Testis (tissue), 3 donors: ENCODE results near the gene RASAL2. TPM values are rescaled to one million over a fixed set of nuclear protein-coding genes. Genes with fewer than 3 reads are reported as not detected.

Source experiments
- DNase-seq: peaks from one replicate; pipeline ENCODE4 v3.0.0-alpha.2; 2019
- H3K27ac ChIP-seq, 2 donors: fragments of 200-600 bp; sonication (generic); one replicate each; pipeline ENCODE4 v1.5.1; 2019
- H3K27me3 ChIP-seq: fragments of 200-600 bp; sonication (generic); one replicate; pipeline ENCODE4 v1.5.1; 2019
- H3K36me3 ChIP-seq: fragments of 200-600 bp; sonication (generic); one replicate; pipeline ENCODE4 v1.5.1; 2017; ENCODE audit warnings: low read depth; ENCODE audit errors: missing control alignments
- H3K4me1 ChIP-seq: fragments of 200-600 bp; sonication (generic); one replicate; pipeline ENCODE4 v1.5.1; 2019
- H3K4me3 ChIP-seq, 2 donors: fragments of 200-600 bp; sonication (generic); one replicate each; pipeline ENCODE4 v1.5.1; 2017 to 2019
- H3K9me3 ChIP-seq: fragments of 200-600 bp; sonication (generic); one replicate; pipeline ENCODE4 v1.5.1; 2017
- POLR2A ChIP-seq: fragments of 450-650 bp; IDR thresholded peaks from one replicate; pipeline ENCODE4 v1.6.1; 2017; ENCODE audit warnings: antibody characterized with exemption, mild to moderate bottlenecking, moderate library complexity
- WGBS, 2 donors: methylation state at CpG; one replicate each; pipeline ENCODE4 v1.1.5; 2018; 5-methylcytosine and 5-hydroxymethylcytosine counted together
- intact Hi-C: fragments of 100-400 bp; cut with DNase I; formaldehyde crosslinking; loops from one replicate; pipeline ENCODE4 v1.15.1; 2023; ENCODE audit warnings: low total_unique reads
- polyA plus RNA-seq: library from polyadenylated mRNA; stranded (reverse); fragments of 350-450 nt; fragmentation: Illumina TruSeq; extraction: RNeasy Lipid Tissue Mini Kit (QIAGEN cat#74804); gene quantifications from one replicate; pipeline ENCODE4 v1.2.3, GENCODE V29; 2014; ENCODE audit warnings: low read depth, low replicate concordance; ENCODE audit not compliant: insufficient read depth
- total RNA-seq, 2 donors: library from RNA; depleted of rRNA; stranded (reverse); fragments of >200 nt; gene quantifications; one replicate each; pipeline ENCODE4 v1.2.3, GENCODE V29; 2016
- TF ChIP-seq, protein P1 (sequence below), 3 experiments: fragments of 450-650 bp in 2 of 3; fragments of 200-600 bp in 1 of 3; sonication (generic) in 1 of 3; IDR thresholded peaks; one replicate each; pipeline ENCODE4 v1.5.1; 2016 to 2019; ENCODE audit warnings: antibody characterized with exemption in 3 of 3, mild to moderate bottlenecking in 2 of 3, moderate library complexity in 1 of 3

Gene RASAL2
- total and polyA plus RNA-seq, 3 donors from 2014 or later, result 25.9 to 41.7 (median 39.6) TPM

DNA sequence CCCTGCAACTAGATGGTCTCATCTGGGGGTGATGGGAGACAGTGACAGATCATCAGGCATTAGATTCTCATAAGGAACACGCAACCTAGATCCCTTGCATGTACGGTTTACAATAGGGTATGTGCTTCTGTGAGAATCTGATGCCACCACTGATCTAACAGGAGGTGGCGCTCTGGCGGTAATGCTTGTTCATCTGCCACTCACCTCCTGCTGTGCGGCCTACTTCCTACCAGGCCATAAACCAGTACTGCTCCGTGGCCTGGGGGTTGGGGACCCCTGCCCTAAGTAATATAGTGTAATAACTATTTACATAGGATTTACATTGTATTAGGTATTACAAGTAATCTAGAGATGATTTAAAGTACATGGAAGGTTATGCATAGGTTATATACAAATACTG, 267.9 kb downstream of the RASAL2 start:
- intact Hi-C loops, result no loop called here
- H3K27me3 ChIP-seq, result no peaks in the 10 kb centered on the region
- no peaks in the 10 kb centered on the region for H3K9me3 ChIP-seq
- no peaks in the 10 kb centered on the region for H3K36me3 ChIP-seq
- 93 to 95% methylated on average over 6 of the region's 6 CpGs for WGBS, 2 donors
- H3K4me3 ChIP-seq, result no peak overlapping the region
- H3K27ac ChIP-seq, result no peak overlapping the region
- TF ChIP-seq, protein P1, sequence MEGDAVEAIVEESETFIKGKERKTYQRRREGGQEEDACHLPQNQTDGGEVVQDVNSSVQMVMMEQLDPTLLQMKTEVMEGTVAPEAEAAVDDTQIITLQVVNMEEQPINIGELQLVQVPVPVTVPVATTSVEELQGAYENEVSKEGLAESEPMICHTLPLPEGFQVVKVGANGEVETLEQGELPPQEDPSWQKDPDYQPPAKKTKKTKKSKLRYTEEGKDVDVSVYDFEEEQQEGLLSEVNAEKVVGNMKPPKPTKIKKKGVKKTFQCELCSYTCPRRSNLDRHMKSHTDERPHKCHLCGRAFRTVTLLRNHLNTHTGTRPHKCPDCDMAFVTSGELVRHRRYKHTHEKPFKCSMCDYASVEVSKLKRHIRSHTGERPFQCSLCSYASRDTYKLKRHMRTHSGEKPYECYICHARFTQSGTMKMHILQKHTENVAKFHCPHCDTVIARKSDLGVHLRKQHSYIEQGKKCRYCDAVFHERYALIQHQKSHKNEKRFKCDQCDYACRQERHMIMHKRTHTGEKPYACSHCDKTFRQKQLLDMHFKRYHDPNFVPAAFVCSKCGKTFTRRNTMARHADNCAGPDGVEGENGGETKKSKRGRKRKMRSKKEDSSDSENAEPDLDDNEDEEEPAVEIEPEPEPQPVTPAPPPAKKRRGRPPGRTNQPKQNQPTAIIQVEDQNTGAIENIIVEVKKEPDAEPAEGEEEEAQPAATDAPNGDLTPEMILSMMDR (IDR thresholded peaks at IDR 0.05), result no peak
- no peak for TF ChIP-seq POLR2A
- H3K4me1 ChIP-seq, result no peaks in the 10 kb centered on the region
- DNase-seq, result no peak

DNA sequence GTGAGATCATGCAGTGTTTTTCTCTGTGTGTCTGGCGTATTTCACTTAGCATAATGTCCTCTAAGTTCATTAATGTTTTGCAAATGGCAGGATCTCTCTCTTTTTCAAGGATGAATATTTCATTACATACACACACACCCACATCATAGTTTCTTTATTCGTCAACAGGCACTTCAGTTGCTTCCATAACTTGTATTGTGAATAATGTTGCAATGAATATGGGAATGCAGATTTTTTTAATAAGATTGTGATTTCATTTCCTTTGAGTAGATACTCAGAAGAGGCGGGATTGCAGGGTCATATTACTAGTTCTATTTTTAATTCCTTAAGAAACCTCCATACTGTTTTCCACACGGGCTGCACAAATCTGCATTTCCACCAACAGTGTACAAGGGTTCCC, 268.8 kb downstream of the RASAL2 start:
- Histone ChIP-seq H3K9me3 (no peaks in the 10 kb centered on the region), H3K4me1 (no peaks in the 10 kb centered on the region), H3K27me3 (no peaks in the 10 kb centered on the region), H3K4me3 (no peak overlapping the region), H3K27ac (no peak overlapping the region), H3K36me3 (no peaks in the 10 kb centered on the region)
- no peak for DNase-seq
- TF ChIP-seq, protein P1 (IDR thresholded peaks at IDR 0.05), result no peak
- no peak for TF ChIP-seq POLR2A
- intact Hi-C loops, result no loop called here
- WGBS, 2 donors, result 86 to 89% methylated on average over 4 of the region's 4 CpGs

DNA sequence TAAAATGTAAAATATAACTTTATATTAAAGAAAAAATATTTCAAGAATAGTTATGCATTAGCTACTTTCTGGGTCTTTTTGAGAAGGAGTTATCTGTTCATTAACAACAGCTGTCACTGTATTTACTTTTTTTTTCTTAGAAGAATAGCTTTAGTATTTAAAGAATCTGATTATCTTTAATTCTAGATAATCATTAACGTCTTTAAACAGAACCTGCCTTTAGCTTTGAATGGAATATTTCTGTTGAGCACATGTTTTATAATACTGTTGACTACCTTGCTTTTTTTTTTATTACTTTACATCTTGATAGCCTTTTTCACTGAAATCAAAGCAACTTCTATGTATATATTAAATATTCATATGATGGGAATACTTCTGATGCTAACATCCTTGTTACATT, 270.9 kb downstream of the RASAL2 start:
- no peak overlapping the region for H3K4me3 ChIP-seq
- no peak for DNase-seq
- no peak overlapping the region for H3K27ac ChIP-seq
- 74 to 75% methylated on average over 1 of the region's 1 CpG for WGBS, 2 donors
- H3K9me3 ChIP-seq, result no peaks in the 10 kb centered on the region
- H3K36me3 ChIP-seq, result no peaks in the 10 kb centered on the region
- H3K27me3 ChIP-seq, result no peaks in the 10 kb centered on the region
- TF ChIP-seq POLR2A, result no peak
- TF ChIP-seq, protein P1 (IDR thresholded peaks at IDR 0.05), result no peak
- intact Hi-C loops, result no loop called here
- H3K4me1 ChIP-seq, result no peaks in the 10 kb centered on the region

DNA sequence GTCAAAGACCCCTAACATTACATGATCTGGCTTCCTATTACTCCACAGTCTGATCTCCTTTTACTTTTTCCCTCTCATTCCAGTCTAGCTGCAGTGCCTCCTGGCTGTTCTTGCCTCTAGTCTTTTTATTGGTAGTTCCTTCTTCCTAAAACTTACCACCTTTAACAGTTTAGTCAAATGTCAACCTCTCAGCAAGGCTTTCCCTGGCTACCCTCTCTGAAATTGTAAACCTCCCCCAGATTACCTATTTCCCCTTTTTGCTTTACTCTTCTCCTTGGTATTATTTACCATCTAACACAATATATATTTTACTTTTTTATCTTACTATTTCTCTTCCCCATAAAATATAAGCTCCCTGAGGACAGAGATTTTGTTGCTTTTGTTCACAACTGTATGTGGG, 273.2 kb downstream of the RASAL2 start:
- intact Hi-C loops, result no loop called here
- Histone ChIP-seq H3K36me3 (no peaks in the 10 kb centered on the region), H3K9me3 (no peaks in the 10 kb centered on the region), H3K4me1 (no peaks in the 10 kb centered on the region), H3K27me3 (no peaks in the 10 kb centered on the region), H3K27ac (no peak overlapping the region), H3K4me3 (no peak overlapping the region)
- DNase-seq, result no peak
- TF ChIP-seq POLR2A, result no peak
- TF ChIP-seq, protein P1 (IDR thresholded peaks at IDR 0.05), result no peak

DNA sequence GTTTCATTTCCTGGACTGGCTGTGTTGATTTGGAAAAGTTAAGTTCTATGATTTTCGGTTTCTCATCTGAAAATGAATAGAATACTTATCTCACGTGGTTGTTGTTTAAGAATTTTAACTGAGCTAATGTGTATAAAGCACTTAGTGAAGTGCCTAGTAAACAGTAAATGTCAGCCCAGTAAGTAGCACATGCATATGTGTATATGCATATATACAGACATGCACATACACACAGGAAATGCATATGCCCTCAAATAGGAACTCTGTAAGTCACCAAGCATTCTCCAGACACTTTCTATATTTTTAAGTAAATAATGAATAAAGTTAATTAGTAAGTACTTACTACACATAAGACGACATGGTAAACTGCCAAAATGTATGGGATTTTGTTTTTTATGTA, 274.3 kb downstream of the RASAL2 start:
- TF ChIP-seq POLR2A, result no peak
- TF ChIP-seq, protein P1 (IDR thresholded peaks at IDR 0.05), result no peak
- 91% methylated on average over 3 of the region's 3 CpGs for WGBS, 2 donors
- intact Hi-C loops, result no loop called here
- no peaks in the 10 kb centered on the region for H3K9me3 ChIP-seq
- H3K4me1 ChIP-seq, result no peaks in the 10 kb centered on the region
- H3K4me3 ChIP-seq, result no peak overlapping the region
- no peak for DNase-seq
- no peak overlapping the region for H3K27ac ChIP-seq
- no peaks in the 10 kb centered on the region for H3K27me3 ChIP-seq
- H3K36me3 ChIP-seq, result no peaks in the 10 kb centered on the region
